Measurements from ENCODE around the gene PRG2.

GRCh38 chr11:57439786-57440185 is 49.3 kb upstream of the PRG2 start:
- no peak for TF ChIP-seq TSHZ2 (CRISPR knock-in tag; IDR thresholded peaks at IDR 0.05)
- no peak for TF ChIP-seq TCF4 (CRISPR knock-in tag; IDR thresholded peaks at IDR 0.05; ENCODE audit: borderline replicate concordance)
- no peak for TF ChIP-seq CSRNP3 (CRISPR knock-in tag; IDR thresholded peaks at IDR 0.05)
- no peak for TF ChIP-seq ZFP3 (CRISPR knock-in tag; IDR thresholded peaks at IDR 0.05)
